Vagina (tissue), 2 donors: ENCODE measurements around the gene ERBIN.

Experiments used
- POLR2A ChIP-seq, 2 donors: fragments of 450-650 bp; IDR thresholded peaks; one replicate each; pipeline ENCODE4 v1.6.1; 2017; ENCODE audit warnings: antibody characterized with exemption in 2 of 2, mild to moderate bottlenecking in 2 of 2, moderate library complexity in 2 of 2
- POLR2AphosphoS5 ChIP-seq, 2 donors: sonication (generic); formaldehyde crosslinking; IDR thresholded peaks; one replicate each; pipeline ENCODE4 v1.9.0; 2017; ENCODE audit warnings: antibody characterized with exemption in 2 of 2, mild to moderate bottlenecking in 2 of 2, low read depth in 1 of 2; ENCODE audit not compliant: insufficient read depth in 1 of 2
- TF ChIP-seq, protein P1 (sequence below), 3 experiments: fragments of 450-650 bp in 2 of 3; fragments of 200-600 bp in 1 of 3; sonication (generic) in 1 of 3; IDR thresholded peaks; one replicate each; pipeline ENCODE4 v1.5.1; 2017 to 2019; ENCODE audit warnings: antibody characterized with exemption in 3 of 3, mild to moderate bottlenecking in 2 of 3, moderate library complexity in 2 of 3

- TF ChIP-seq, protein P1, sequence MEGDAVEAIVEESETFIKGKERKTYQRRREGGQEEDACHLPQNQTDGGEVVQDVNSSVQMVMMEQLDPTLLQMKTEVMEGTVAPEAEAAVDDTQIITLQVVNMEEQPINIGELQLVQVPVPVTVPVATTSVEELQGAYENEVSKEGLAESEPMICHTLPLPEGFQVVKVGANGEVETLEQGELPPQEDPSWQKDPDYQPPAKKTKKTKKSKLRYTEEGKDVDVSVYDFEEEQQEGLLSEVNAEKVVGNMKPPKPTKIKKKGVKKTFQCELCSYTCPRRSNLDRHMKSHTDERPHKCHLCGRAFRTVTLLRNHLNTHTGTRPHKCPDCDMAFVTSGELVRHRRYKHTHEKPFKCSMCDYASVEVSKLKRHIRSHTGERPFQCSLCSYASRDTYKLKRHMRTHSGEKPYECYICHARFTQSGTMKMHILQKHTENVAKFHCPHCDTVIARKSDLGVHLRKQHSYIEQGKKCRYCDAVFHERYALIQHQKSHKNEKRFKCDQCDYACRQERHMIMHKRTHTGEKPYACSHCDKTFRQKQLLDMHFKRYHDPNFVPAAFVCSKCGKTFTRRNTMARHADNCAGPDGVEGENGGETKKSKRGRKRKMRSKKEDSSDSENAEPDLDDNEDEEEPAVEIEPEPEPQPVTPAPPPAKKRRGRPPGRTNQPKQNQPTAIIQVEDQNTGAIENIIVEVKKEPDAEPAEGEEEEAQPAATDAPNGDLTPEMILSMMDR (IDR thresholded peaks at IDR 0.05), result no peak
- TF ChIP-seq POLR2A (IDR thresholded peaks at IDR 0.05) (no peak), POLR2AphosphoS5 (IDR thresholded peaks at IDR 0.05; ENCODE audit: insufficient read depth in 1 of 2, low read depth in 1 of 2) (no peak)
These were observed 14.1 kb upstream of the ERBIN start for GRCh38 chr5:65912311-65912710.
